Aorta (tissue), 5 donors: ENCODE measurements around the gene MYOZ3. TPM values are rescaled to one million over a fixed set of nuclear protein-coding genes. Genes with fewer than 3 reads are reported as not detected.

Source experiments
- ATAC-seq: fragments of 200-7000 bp; cut with Tn5 transposase; one replicate; pipeline ENCODE4 v1.9.1; 2022; ENCODE audit warnings: moderate library complexity; ENCODE audit not compliant: low FRiP score
- DNase-seq, 2 donors: peaks; one replicate each; pipeline ENCODE4 v3.0.0-alpha.2; 2020
- H3K27ac ChIP-seq, 2 donors: one replicate each; pipeline ENCODE4 v1.5.1; 2013; ENCODE audit warnings: low read length in 2 of 2, mild to moderate bottlenecking in 2 of 2, moderate library complexity in 2 of 2, control low read depth in 1 of 2, inconsistent platforms in 1 of 2, low read depth in 1 of 2
- H3K27me3 ChIP-seq, 2 donors: one replicate each; pipeline ENCODE4 v1.6.1; 2013; ENCODE audit warnings: control low read depth in 1 of 2, low read length in 1 of 2, mild to moderate bottlenecking in 1 of 2, moderate library complexity in 1 of 2; ENCODE audit not compliant: insufficient read depth in 2 of 2, control insufficient read depth in 1 of 2
- H3K36me3 ChIP-seq, 2 donors: one replicate each; pipeline ENCODE4 v1.6.1; 2013; ENCODE audit warnings: control low read depth in 1 of 2, low read length in 1 of 2, mild to moderate bottlenecking in 1 of 2; ENCODE audit not compliant: insufficient read depth in 2 of 2, control insufficient read depth in 1 of 2
- H3K4me1 ChIP-seq, 2 donors: one replicate each; pipeline ENCODE4 v1.6.1; 2013; ENCODE audit warnings: low read length in 2 of 2, control low read depth in 1 of 2, mild to moderate bottlenecking in 1 of 2, moderate library complexity in 1 of 2; ENCODE audit not compliant: insufficient read depth in 2 of 2, control insufficient read depth in 1 of 2
- H3K4me3 ChIP-seq, 2 donors: one replicate each; pipeline ENCODE4 v1.5.1; 2013; ENCODE audit warnings: low read length in 2 of 2, control low read depth in 1 of 2, mild to moderate bottlenecking in 1 of 2
- H3K9me3 ChIP-seq: one replicate; pipeline ENCODE4 v1.6.1; 2013; ENCODE audit warnings: mild to moderate bottlenecking, low read length; ENCODE audit not compliant: control insufficient read depth
- WGBS, 2 donors: extraction: QIAGEN DNeasy Blood & Tissue Kit; methylation state at CpG; one replicate each; pipeline ENCODE4 v1.1.7; 2013; 5-methylcytosine and 5-hydroxymethylcytosine counted together
- intact Hi-C, 2 donors: fragments of 100-400 bp; cut with DNase I; formaldehyde crosslinking; loops; one replicate each; pipeline versions ENCODE4 v1.14.2 to v1.15.0; 2022
- polyA plus RNA-seq, 2 donors: library from polyadenylated mRNA; stranded (reverse); fragments of 200-250 nt; gene quantifications; one replicate each; pipeline ENCODE4 v1.2.3, GENCODE V29; 2013
- total RNA-seq, 2 donors: library from RNA; stranded (reverse); fragmentation: NEBNext Ultra II Directional; extraction: Animal tissue kit (Norgen Biotek cat#: 25700); gene quantifications; one replicate each; pipeline ENCODE4 v1.2.1, GENCODE V29; 2021
- donor health status: healthy with polysubstance abuse.
- donor health status: Bipolar disorder and iron deficiency.
- donor health status: DM: no; HTN: no; CAD: no.
- donor health status: DM: no; HTN: no; CAD: no.
- donor health status: DM: yes; HTN: yes; CAD: no.

The MYOZ3 gene
- total and polyA plus RNA-seq, 4 donors = 2.0 to 14.1 (median 2.7) TPM

- H3K27ac ChIP-seq = no peak overlapping the region
- no peak overlapping the region for H3K4me3 ChIP-seq
- H3K27me3 ChIP-seq = no peaks in the 10 kb centered on the region
- DNase-seq (no peak), ATAC-seq (no peak)
- H3K36me3 ChIP-seq = peaks cover 6 to 8% of the 10 kb centered on the region in 2 donors
- intact Hi-C loops = no loop called here
- no peaks in the 10 kb centered on the region for H3K4me1 ChIP-seq
- no peaks in the 10 kb centered on the region for H3K9me3 ChIP-seq
- WGBS, 2 donors = 44 to 50% methylated on average over 2 of the region's 2 CpGs
Observed at GRCh38 chr5:150710165-150710564, 49.1 kb downstream of the MYOZ3 start.

- ATAC-seq (no peak), DNase-seq (no peak)
- Histone ChIP-seq H3K4me3 (no peak overlapping the region), H3K27me3 (no peaks in the 10 kb centered on the region), H3K9me3 (no peaks in the 10 kb centered on the region), H3K27ac (no peak overlapping the region), H3K4me1 (no peaks in the 10 kb centered on the region), H3K36me3 (peaks cover 2 to 3% of the 10 kb centered on the region in 2 donors)
- WGBS, 2 donors = 86 to 90% methylated on average over 2 of the region's 2 CpGs
- intact Hi-C loops = no loop called here
Observed at GRCh38 chr5:150723845-150724244, 62.8 kb downstream of the MYOZ3 start.

Other genes with a start within 250 kb of the MYOZ3 start
- gene CD74, start 248.3 kb upstream of the MYOZ3 start, total RNA-seq = 1,000 to 10,000 TPM in 1 of 2 donors, 100 to 1,000 TPM in 1; 677 to 1,639 TPM
- 100 to 1,000 TPM; 114 to 361 TPM for gene CD74, start 248.3 kb upstream of the MYOZ3 start, polyA plus RNA-seq
- gene RPS14, start 211.5 kb upstream of the MYOZ3 start, total RNA-seq = 1,000 to 10,000 TPM; 1,419 to 1,480 TPM
- 1,000 to 10,000 TPM; 3,586 to 6,043 TPM for gene RPS14, start 211.5 kb upstream of the MYOZ3 start, polyA plus RNA-seq
- gene NDST1, start 153.1 kb upstream of the MYOZ3 start, total RNA-seq = 100 to 1,000 TPM in 1 of 2 donors, 10 to 100 TPM in 1; 74.0 to 116 TPM
- gene NDST1, start 153.1 kb upstream of the MYOZ3 start, polyA plus RNA-seq = 10 to 100 TPM; 10.4 to 12.1 TPM
- 100 to 1,000 TPM; 327 to 478 TPM for gene SYNPO, start 20.6 kb upstream of the MYOZ3 start, total RNA-seq
- 100 to 1,000 TPM; 228 to 486 TPM for gene SYNPO, start 20.6 kb upstream of the MYOZ3 start, polyA plus RNA-seq
- gene RBM22, start 39.8 kb downstream of the MYOZ3 start, total RNA-seq = 10 to 100 TPM; 40.1 to 46.9 TPM
- gene RBM22, start 39.8 kb downstream of the MYOZ3 start, polyA plus RNA-seq = 10 to 100 TPM; 16.8 to 41.8 TPM
- 10 to 100 TPM; 58.9 to 66.4 TPM for gene DCTN4, start 97.8 kb downstream of the MYOZ3 start, total RNA-seq
- gene DCTN4, start 97.8 kb downstream of the MYOZ3 start, polyA plus RNA-seq = 10 to 100 TPM; 17.3 to 21.3 TPM
- 10 to 100 TPM; 45.3 to 47.6 TPM for gene SMIM3, start 117.5 kb downstream of the MYOZ3 start, total RNA-seq
- gene SMIM3, start 117.5 kb downstream of the MYOZ3 start, polyA plus RNA-seq = 10 to 100 TPM; 33.7 to 38.2 TPM
- under 1 TPM in 1 of 2 donors, not detected in 1; 0.30 TPM for gene IRGM, start 185.3 kb downstream of the MYOZ3 start, total RNA-seq
- gene IRGM, start 185.3 kb downstream of the MYOZ3 start, polyA plus RNA-seq = not detected
- 1 to 10 TPM; 6.0 to 6.6 TPM for gene ZNF300, start 243.7 kb downstream of the MYOZ3 start, total RNA-seq
- gene ZNF300, start 243.7 kb downstream of the MYOZ3 start, polyA plus RNA-seq = 10 to 100 TPM in 1 of 2 donors, 1 to 10 TPM in 1; 4.0 to 10.9 TPM